HG03469 (cell line): ENCODE data around the gene DENND1A.

Experiments used
- ATAC-seq: cut with Tn5 transposase; IDR thresholded peaks from one replicate; pipeline ENCODE4 v1.9.1; 2021; ENCODE audit warnings: mild to moderate bottlenecking, moderate library complexity, moderate number of reproducible peaks; ENCODE audit not compliant: unreplicated experiment

The DENND1A gene

DNA sequence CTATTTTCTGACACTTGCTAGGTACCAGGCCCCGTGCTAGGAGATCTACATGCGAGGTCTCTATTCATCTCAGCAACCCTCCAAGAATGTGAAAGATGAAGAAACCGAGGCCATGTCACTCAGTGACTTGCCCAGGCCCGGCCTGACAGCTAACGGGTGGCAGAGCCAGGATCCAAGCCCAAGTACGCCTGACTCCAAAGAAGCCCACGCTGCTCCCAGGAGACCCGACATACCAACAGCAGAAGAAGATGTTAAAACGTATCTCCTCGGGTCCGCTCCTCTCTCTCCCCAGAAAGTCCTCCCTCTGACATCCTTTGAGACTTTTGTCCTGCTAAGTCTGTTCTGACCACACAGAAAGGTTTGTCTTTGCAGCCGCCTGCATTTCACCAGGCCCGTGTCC lies 508.7 kb downstream of the DENND1A start:
- ATAC-seq = no peak

DNA sequence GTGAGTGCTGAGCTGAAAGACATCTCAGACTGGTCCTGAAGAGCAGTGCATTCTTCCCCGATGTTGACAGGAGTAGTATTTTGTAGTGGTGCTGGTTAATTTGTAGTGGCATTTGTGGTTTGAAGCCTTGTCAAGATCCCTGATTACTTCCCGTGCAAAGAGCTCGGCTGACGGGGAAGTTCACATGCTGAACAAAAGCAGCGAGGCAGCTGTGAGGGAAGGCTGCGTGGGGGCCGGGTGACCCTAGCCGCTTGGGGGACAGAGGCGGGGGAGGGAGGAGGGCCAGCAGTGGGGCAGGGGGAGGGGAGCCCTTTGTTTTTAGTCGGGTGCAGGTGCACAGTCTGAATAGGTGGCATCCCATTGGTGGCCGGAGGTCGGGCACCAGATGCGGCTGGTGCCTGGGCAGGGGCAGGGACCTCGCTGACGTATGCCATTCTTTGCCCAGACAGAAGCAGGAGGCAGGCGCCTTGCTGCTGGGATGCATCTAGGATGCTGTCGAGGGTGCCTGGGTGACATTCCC lies 509.3 kb downstream of the DENND1A start:
- ATAC-seq = no peak

DNA sequence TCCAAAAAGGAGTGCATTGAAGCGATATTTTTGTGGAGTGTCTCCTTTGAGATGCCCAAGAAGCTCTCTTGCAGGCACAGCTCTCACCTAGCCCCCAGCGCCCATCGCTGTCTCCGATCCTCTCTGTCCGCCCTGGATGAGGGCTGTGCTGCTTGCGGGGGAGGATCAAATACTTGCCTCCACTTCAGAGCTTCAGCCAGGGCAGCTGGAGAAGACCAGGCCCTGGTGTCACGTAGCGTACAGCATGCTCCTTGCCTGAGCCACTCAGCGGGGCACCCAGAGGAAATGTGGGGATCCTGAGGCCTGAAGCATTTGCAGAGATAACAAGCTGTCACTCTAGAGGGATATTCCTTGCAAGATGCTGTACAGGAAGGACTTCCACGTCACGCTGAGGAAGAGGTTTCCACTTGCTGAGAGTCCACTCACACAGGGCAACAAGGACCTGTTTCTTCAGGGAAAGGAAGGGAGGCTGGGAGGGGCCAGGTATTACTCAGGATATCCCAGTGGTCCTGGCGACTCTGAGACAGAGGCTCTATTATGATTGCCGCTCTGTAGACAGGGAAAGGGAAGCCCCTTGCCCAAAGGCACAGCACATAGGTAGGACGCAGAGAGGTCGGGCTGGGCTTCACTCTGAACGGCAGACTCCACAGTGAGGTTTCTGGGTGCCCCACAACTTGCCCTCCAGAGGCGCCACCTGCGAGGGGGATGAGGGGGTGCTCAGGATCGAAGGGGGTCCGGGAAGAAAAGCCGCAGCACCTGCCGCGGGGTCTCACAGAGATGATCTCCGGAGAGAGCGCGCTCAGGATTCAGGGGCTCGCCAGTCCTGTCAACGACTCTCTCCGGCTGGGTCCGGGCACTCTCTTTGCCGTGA lies 510.0 kb downstream of the DENND1A start:
- ATAC-seq = no peak

DNA sequence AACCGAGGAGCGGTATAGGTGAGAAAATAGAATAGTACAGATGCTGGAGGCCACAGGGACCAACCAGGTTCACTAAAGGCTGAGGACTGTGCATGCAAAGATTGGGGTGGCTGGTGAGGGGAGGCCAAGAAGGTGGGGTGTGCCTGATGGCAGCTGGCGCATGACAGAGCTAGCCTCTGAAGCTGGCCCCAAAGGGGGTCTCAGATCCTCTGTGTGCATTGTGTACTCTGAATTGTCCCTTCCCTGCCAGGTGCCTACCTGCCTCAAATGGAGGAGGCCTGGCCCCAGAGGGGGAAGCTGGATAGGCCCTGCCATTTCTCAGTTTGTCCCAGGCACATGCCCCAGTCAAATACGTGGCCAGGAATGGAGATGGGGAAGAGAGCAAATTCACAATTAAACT lies 510.8 kb downstream of the DENND1A start:
- ATAC-seq = no peak

DNA sequence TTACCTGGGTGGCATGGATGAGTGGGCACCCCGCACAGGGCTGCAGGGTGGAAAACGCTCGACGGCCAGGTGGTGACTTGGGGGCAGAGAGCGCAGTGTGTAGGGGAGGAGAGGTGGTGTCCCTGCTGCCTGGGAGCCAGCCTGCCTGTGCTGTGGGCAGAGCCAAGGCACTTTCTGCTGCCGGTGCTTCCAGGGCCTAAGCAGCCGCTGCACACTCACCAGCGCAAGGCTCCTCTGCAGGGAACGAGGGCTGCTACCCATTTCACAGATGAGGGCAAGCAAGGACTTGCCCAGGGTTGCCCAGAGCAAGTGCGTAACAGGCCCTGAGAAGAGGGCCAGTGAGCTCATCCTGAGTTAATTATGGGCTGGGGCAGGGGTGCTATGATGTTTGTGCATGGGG lies 511.4 kb downstream of the DENND1A start:
- ATAC-seq = no peak

DNA sequence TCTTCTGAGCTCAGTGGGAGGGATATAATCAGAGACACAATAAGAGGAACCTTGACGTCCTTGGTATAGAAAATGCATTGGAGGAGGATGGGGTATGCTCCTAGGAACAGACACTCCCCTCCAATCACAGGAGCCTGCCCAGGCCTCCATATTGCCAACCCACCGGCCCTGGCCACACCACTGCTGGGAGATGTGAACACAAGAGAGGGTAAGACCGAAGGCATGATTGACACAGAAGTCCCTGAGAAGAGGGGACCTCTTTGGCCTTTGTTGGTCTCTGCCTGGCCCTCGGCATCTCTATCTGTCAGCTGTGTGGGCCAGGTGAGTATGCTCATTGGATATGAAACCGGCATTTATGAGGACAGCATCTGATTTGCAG lies 511.9 kb downstream of the DENND1A start:
- ATAC-seq = no peak

DNA sequence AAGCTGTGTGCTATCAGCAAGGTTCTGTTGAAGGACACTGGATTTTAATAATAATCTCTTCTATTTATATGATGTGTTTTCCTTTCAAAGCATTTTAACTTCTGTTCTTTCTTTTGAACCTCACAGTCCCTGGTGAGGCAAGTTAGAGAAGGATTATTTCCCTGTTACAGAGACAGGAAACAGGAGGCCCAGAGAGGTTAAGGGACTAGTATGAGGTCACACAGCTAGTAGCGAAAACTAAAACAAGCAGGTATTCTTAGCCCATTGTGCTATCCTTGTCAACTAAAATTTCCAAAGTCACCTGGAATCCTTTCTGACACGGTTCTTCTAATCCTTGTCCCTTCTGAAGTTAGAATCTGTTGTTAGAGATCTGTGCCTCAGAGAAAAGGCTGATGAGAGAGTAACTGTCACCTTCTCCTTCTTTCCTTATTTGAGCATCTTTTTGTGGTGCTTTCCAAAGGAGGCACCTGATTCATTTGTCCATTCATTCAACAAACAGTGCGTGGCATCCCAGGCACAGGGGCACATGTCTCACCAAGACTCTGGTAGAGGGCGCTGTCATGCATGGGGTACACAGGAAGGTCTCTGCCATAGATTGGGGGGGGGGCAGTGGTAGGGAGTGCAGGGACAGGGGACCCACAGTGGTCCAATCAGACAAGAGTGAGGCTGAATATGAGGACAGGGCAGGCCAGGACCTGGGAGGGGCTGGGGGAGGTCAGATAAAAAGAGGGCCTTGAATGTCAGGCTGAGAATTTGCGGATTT lies 512.5 kb downstream of the DENND1A start:
- ATAC-seq = no peak

DNA sequence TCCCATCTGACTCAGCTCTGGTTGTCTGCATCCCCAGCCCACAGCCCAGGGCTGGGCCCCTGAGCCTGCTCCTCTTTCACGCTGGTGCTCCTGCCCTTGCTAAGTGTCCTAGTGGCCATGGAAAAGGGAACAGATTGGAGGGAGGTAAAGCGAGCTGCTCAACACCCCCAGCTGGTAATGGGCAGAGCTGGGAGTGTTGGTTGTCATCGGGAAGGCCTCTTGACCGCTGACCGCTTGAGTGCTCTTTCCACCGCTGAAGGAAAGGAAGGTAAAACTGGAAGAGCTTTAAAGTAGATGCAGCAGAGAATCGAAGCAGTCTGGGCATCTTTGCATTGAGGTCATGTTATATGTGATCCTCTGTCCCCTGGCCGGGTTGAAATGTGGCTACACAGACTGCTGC lies 513.8 kb downstream of the DENND1A start:
- ATAC-seq = no peak

DNA sequence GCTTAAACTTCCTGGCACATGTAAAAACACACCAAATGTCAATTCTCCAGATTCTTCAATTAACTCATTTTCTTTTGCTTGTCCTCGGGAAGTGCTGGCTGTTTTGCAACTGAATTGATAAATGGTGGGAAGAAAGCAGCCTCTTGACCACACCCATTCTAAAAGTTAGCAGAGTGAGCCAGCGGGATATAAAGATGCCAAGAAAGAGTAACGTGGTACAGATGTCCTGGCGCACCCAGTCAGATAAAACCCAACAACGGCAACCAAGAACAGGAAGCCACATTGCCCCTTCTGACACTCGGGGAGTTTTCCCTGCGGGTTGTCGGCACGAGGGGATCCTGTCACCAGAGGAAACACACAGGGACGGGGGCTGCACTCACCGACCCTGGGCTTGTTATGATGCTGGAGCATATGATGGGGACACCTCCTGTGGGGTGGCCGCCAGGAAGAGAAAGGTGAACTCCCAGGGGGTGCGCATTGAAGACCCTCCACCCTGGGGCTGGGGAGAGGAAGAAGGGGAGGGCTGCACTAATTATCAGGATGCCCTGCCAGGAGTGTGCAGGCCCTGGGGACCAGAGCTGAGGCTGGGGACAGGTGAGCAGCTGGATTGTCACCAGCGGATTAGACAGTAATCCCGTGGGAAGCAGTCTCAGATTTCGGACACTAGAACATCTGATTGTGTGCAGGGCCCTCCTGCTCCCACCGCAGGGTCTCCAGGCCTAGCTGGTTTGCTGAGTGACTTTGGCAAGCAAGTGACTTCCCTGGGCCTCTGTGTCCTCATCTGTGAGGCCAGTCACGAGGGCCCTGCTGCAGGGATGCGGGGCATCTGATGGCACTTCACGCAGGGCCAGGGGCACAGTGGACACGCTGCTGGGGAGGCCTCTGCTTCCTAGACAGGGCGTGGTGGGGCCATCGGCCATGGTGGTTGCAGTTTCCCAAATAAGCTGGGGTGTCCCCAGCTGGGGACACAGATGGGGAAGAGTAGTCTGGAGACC lies 514.7 kb downstream of the DENND1A start:
- no peak for ATAC-seq

DNA sequence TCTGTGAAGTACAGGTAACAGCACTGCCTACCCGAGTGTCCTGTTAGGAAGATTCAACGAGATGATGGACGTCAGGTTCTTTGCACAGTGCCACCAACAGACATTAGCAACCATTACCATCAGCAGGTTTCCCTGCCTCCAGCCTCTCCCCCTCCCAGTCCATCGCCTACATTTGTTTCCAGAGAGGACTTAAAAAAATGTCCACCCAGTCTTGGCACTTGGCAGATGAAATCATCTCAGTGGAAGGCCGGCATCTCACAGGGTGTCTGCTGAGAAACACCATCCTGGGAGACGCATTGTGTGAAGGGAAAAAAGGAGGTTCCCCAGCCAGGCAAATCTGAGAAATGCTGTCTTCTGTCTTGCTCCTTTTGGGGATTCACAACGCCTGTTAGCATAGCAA lies 515.7 kb downstream of the DENND1A start:
- ATAC-seq = no peak

DNA sequence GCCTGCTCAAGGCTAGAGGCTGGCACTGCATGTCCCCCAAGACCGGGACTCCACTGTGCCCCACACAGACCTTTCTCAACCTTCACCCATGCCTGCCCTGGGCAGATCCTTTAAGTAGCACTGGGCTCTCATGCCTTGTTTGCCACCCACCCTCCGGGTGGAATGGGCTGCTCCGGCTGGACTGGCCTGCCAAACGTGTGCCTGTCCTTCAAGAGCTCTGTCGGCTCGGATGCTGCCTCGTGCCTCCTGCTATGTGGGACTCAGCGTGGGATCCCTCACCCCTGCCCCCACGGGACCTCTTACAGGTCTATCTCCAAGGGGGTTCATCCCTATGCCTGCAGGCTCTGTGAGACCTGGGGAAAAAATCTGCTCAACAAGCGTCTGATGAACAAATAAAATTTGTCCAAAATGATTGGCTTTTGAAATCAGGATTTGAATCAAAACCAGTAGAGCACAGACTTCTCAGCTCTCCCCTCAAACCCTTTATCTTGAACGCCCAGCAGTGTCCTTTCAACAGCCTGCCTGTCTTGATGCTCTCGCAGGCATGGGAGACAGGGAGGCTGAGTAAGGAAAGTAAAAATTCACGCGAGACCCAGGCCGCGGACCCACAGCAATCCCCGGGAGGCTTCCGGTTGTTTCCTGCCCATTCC lies 517.6 kb downstream of the DENND1A start:
- ATAC-seq = no peak

DNA sequence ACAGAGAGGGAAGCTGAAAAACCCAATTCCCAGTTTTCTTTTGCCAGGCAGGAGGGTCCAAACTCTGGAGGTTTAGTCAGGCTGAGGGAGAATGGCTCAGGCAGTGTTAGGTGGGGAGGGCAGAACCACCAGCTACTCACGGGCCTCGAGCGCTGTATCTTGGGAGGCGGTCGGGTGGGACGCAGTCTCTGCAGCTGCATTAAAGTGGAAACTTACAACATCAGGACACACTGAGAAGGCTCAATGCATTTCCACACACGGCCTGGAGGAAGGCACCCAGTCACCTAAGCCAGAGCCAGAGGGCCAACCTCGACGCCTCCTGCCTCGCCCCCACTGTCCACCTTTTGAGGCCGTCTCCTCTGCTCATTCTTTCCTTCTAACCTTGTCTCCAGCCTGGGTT lies 518.3 kb downstream of the DENND1A start:
- no peak for ATAC-seq

DNA sequence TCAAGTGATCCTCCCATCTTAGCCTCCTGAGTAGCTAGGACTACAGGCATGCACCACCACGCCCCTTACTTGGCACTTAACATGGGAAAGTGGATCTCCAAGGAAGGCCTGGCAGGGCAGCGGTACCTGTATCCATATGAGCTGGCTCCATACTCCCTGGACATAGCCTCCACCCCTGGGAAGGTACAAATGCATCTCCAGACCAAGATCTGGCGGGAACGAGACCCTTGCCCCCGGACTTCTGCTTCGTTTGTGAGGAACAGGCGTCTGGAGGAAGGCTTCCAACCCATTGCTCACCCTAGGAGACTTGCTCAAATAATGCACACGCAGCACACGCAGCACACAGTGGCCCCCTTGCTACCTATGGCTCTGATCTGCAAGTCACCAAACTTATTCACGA lies 518.7 kb downstream of the DENND1A start:
- no peak for ATAC-seq

DNA sequence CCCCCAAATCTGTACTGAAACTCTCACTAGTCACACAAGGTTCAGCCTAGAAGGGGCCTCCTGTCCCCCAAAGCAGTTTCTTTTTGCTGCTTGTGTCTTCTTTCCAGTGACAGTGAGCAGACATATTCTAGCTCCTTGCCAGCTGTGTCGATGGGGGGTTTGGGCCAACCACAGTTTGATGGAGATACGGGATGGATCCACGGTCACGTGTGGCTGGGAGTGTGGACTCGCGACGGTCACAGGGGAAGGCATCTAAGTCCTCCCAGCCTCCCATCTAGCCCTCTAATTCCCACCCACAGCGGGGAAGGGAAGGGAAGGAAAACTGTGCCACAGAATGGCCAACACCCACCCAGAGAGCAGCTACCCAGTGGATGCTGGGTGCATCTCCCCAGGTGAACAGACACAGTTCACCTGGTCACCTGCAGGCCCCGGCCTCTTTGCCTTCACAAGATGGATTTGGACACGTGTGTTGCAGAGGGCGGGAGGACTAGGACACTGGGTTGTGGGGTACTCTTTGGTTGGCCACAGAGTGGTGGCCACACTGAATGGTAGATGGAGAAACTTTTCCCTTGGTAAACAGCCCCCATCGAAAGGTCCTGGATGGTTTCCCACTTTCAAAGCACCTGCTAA lies 519.5 kb downstream of the DENND1A start:
- ATAC-seq = no peak

DNA sequence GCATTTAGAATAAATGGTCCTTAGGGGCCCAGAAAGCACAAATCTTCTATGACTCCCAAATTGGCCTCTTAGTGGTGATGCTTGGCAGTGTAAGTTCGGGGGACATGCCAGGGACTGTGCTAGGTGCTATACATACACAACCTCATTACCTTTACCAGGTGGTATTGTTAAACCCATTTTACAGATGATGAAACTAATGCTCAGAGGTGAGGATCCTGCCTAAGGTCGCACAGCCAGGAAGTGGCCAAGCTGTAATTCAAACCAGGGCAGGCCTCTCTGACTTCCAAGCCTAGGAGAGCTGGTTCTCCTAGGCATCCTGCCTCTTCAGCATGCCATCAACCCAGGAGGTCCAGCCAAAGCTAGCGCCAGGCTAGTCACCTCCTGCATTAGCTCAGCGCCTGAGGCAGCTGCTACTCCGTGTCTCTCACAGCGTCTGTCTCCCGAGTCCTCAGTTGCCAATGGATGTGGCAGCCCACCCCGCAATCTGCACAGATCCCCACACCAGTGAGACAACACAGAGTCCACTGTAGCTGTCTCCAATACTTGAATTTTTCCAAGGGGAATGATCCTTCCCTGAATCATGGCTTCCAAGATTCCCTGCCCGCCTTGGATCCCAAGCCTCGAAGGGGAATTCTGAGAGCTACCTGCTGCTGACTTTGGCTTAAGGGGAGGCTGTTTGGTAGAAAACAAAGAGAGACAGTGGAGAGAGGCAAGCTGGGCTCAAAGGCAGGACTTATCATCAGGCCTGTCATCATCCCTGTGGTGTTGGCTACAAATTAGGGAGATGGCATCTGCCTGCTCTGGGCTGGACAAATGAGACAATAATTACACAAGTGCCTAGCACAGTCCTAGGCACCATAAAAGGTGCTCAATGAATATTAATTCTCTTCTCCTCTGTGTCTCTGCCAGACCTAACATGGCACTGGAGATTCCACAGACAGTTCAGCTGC lies 521.3 kb downstream of the DENND1A start:
- ATAC-seq = no peak

DNA sequence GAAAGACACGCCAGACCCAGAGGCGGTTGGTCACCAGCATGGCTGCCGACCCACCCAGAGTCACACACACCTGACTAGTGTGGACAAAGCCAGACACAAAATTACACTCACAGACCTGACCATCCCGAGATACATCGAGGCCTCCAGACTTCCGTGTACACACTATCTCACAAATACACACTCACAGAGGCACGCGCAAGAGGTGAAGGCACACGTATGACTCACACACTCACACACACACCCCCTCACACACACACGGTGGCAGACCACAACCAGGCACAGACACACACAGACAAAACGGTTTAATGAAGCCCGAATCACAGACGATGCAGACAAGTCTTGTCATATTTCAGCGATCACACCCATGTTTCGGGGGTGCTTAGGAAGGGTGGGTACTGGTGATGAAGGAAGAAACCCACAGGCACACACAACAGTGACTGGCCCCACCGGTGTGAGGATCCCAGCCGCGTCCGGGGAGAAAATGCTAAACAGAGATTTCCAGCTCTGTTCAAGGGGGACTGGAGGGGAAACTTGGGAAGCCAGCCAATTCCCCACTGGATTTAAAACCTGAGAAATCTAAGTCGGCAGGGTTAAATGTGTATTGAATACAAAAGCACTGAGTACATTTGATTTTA lies 522.6 kb downstream of the DENND1A start:
- no peak for ATAC-seq

DNA sequence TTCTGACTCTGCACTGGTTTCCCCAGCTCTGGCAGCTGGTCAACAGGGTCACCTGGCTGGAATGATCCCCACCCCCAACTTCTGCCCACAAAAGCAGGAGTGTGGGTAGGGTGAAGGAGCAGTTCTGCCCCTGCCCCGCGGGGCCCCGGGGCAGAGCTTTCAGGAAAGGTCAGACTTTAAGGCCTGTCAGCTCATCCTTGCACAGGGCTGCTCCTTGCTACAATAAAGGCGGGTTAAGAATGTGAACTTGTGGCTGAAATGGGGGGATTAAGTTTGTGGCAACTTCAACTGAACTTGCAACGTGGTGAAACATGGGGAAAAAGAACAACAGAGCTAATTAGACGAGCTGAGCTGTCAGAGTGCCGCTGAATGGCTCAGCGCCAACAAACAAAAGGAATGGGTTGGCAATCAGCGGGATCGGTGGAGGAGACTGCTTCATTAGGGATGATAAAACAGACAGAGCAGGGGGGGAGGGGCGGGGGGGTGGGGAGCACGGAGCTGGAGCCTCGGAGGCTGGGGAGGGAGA lies 523.2 kb downstream of the DENND1A start:
- no peak for ATAC-seq

DNA sequence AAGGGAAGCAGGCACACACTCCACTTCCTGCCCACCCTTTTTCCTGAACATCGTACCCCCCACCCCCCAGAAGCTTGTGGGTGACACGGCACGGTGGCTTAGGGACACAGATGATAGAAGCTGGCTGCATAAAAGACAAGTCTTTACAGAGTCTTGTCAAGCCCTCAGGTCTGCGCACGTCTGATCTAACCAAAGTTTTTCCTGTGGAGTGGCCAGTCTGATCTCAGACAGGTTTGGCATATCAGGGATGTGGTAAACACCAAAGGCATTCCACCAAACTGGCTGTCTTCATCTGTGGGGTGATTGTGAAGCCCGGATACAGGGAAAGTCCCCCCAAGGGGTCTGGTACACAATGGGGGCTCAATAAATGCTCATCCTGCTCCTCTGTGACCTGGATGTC lies 523.9 kb downstream of the DENND1A start:
- no peak for ATAC-seq
